ENCODE data around the gene TCTN1. TPM values are rescaled to one million over a fixed set of nuclear protein-coding genes. Genes with fewer than 3 reads are reported as not detected.
A peak's percentile ranks its signal among the peaks of the same experiment; 100 is the strongest.

TCTN1 gene
- total and polyA plus RNA-seq, 8 donors = 34.1 to 84.3 (median 73.6) TPM

DNA sequence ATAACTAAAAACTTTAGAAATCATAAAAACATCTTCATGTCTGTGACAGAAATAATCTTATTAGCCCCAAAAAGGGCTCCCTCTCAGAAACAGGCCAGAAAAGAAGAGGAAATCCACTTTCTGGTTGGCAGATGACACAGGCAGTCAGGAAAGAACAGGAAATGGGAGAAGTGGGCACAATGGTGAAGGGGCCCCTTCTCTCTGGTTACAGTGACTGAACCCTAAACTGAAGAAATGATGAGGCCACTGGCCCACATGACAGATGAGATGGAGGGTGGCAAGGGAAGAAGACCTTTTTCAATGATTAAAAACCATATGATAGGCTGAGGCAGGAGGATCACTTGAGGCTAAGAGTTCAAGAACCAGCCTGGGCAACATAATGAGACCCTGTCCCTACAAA is 21.1 kb downstream of the TCTN1 start:
- no peaks in the 10 kb centered on the region for H3K9me3 ChIP-seq
- no peak overlapping the region for H3K27ac ChIP-seq
- DNase-seq (no peak), ATAC-seq (no peak)
- no peak overlapping the region for H3K4me3 ChIP-seq
- no peak for TF ChIP-seq CTCF (IDR thresholded peaks at IDR 0.05)
- H3K36me3 ChIP-seq = no peaks in the 10 kb centered on the region
- H3K27me3 ChIP-seq = no peaks in the 10 kb centered on the region
- intact Hi-C loops (cut with DNase I) = no loop called here
- H3K4me1 ChIP-seq = peaks cover 0 to 9% of the 10 kb centered on the region in 2 donors

- intact Hi-C loops (cut with DNase I) = no loop called here
- ATAC-seq (no peak), DNase-seq (no peak)
- H3K9me3 ChIP-seq = no peaks in the 10 kb centered on the region
- TF ChIP-seq CTCF (IDR thresholded peaks at IDR 0.05) = no peak
- H3K27ac ChIP-seq = no peak overlapping the region
- H3K36me3 ChIP-seq = no peaks in the 10 kb centered on the region
- no peak overlapping the region for H3K4me3 ChIP-seq
- H3K27me3 ChIP-seq = no peaks in the 10 kb centered on the region
- peaks cover 0 to 9% of the 10 kb centered on the region in 2 donors for H3K4me1 ChIP-seq
Measured at GRCh38 chr12:110636516-110636915, 22.6 kb downstream of the TCTN1 start.

DNA sequence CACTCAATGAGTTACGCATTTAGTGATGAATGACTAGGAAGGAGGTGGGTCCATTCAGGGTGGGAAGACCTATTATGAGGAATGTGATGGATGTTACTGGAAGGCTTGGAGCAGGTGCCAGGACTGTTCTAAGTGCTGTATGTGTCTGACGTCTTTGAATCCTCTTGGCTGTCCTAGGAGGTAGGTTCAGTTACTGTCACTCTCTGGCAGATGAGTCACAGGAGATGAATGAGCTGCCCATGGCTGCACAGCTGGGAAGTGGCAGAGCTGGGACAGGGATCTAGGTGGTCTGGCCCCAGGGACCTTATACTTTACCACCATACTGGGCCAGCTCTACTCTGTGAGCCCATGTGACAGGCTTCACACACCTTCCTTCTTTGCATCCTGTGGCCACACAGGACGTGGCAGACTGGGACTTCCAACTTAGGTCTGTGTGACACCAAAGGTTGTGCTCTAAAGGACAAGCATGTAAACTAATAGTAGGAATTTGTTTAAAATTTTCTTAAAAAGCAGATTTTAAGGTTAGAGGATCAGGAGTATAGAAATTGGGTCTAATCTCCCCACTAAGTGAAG is 24.0 kb downstream of the TCTN1 start:
- Histone ChIP-seq H3K9me3 (no peaks in the 10 kb centered on the region), H3K4me3 (no peak overlapping the region), H3K27ac (no peak overlapping the region), H3K27me3 (no peaks in the 10 kb centered on the region), H3K36me3 (no peaks in the 10 kb centered on the region), H3K4me1 (peaks cover 0 to 9% of the 10 kb centered on the region in 2 donors)
- DNase-seq = no peak
- no peak for TF ChIP-seq CTCF (IDR thresholded peaks at IDR 0.05)
- intact Hi-C loops (cut with DNase I) = no loop called here
- no peak for ATAC-seq

- DNase-seq = no peak
- Histone ChIP-seq H3K4me1 (peaks cover 0 to 9% of the 10 kb centered on the region in 2 donors), H3K9me3 (no peaks in the 10 kb centered on the region), H3K27me3 (no peaks in the 10 kb centered on the region), H3K27ac (no peak overlapping the region), H3K36me3 (no peaks in the 10 kb centered on the region), H3K4me3 (no peak overlapping the region)
- TF ChIP-seq CTCF (IDR thresholded peaks at IDR 0.05) = no peak
- intact Hi-C loops (cut with DNase I) = no loop called here
- ATAC-seq = no peak
Measured at GRCh38 chr12:110638796-110639195, 24.9 kb downstream of the TCTN1 start.

DNA sequence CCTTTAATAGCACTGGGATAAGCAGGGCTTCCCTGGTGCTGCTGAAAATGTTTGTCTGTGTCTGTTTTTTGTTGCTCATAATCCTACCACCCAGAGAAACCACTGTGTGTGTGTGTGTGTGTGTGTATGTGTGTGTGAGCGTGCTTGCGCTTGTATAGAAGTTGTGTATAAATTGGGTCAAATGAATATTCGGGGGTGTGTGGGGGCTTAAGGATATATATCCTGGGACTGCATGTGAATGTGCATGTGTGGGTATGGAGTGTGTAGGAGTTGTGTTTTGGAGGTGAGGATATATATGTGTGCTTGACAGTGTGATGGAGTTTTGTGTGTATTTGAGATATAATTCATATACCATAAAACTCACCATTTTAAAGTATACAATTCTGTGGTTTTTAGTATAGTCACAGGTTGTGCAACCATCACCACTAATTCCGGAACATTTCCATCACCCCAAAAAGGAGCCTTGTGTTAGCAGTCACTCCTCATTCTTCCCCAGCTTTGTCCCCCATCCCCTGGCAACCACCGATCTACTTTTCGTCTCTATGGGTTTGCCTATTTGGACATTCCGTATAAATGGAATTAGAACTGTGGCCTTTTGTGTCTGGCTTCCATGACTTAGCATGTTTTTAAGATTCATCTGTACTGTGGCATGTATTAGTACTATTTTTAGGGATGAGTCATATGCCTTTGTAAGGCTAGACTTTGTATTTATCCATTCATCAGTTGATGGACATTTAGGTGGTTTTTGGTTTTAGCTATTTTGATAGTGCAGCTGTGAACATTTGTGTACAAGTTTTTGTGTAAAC is 25.6 kb downstream of the TCTN1 start:
- ATAC-seq = peak; percentile 46

More for the DNA sequence above, 25.6 kb downstream of the TCTN1 start:
- Histone ChIP-seq H3K27me3 (no peaks in the 10 kb centered on the region), H3K4me1 (peaks cover 0 to 9% of the 10 kb centered on the region in 2 donors), H3K4me3 (no peak overlapping the region), H3K9me3 (no peaks in the 10 kb centered on the region), H3K36me3 (no peaks in the 10 kb centered on the region), H3K27ac (no peak overlapping the region)
- no peak for TF ChIP-seq CTCF (IDR thresholded peaks at IDR 0.05)
- intact Hi-C loops (cut with DNase I) = no loop called here
- no peak for DNase-seq
